ENCODE measurements around the gene CACNG1. TPM values are rescaled to one million over a fixed set of nuclear protein-coding genes. Genes with fewer than 3 reads are reported as not detected.

Gene CACNG1
- total RNA-seq, 1 experiment from 2014 or later = not detected

- BruUV-seq (replicated peaks) = no TSS peak
- H3K4me1 ChIP-seq (ENCODE audit: insufficient read depth, low read length, poor library complexity, severe bottlenecking) = no peaks in the 10 kb centered on the region
- H3K36me3 ChIP-seq (ENCODE audit: insufficient read depth, low read length, poor library complexity, severe bottlenecking) = no peaks in the 10 kb centered on the region
- H3K4me3 ChIP-seq (ENCODE audit: low read depth, low read length, poor library complexity, severe bottlenecking) = no peak overlapping the region
- ChIA-PET POLR2A (ENCODE audit: low non-redundant PET) (no interaction called here), CTCF (interaction anchor here (0.5 kb wide), 1 partner anchor 265 kb away, joined by 4 read pairs; no protein-coding TSS in a partner anchor)
- H3K27ac ChIP-seq (ENCODE audit: low read depth, low read length, poor library complexity, severe bottlenecking) = no peak overlapping the region
- H3K27me3 ChIP-seq (replicated peaks; ENCODE audit: insufficient read depth, low read depth, low read length, poor library complexity) = no peaks in the 10 kb centered on the region
- TF ChIP-seq CTCF (conservative IDR thresholded peaks at IDR 0.05; ENCODE audit: low read depth, low read length) = no peak
- TF ChIP-seq EZH2 (IDR thresholded peaks at IDR 0.05; ENCODE audit: borderline replicate concordance, low read depth, low read length, poor library complexity, severe bottlenecking) = no peak
- H3K9me3 ChIP-seq (ENCODE audit: low read depth, low read length, poor library complexity, severe bottlenecking) = no peaks in the 10 kb centered on the region
- intact Hi-C loops (cut with micrococcal nuclease; ENCODE audit: unreplicated experiment) = no loop called here
- DNase-seq (ENCODE audit: low spot score) = no peak
Measured at GRCh38 chr17:67032382-67032781, 12.0 kb upstream of the CACNG1 start.

- CTCF ChIA-PET = no interaction called here
- H3K27ac ChIP-seq (ENCODE audit: low read depth, low read length, poor library complexity, severe bottlenecking) = no peak overlapping the region
- DNase-seq (ENCODE audit: low spot score) = no peak
- H3K36me3 ChIP-seq (ENCODE audit: insufficient read depth, low read length, poor library complexity, severe bottlenecking) = no peaks in the 10 kb centered on the region
- no peak overlapping the region for H3K4me3 ChIP-seq (ENCODE audit: low read depth, low read length, poor library complexity, severe bottlenecking)
- TF ChIP-seq EZH2 (IDR thresholded peaks at IDR 0.05; ENCODE audit: borderline replicate concordance, low read depth, low read length, poor library complexity, severe bottlenecking) (no peak), CTCF (conservative IDR thresholded peaks at IDR 0.05; ENCODE audit: low read depth, low read length) (no peak)
- intact Hi-C loops (cut with micrococcal nuclease; ENCODE audit: unreplicated experiment) = no loop called here
- H3K27me3 ChIP-seq (replicated peaks; ENCODE audit: insufficient read depth, low read depth, low read length, poor library complexity) = no peaks in the 10 kb centered on the region
- no peaks in the 10 kb centered on the region for H3K9me3 ChIP-seq (ENCODE audit: low read depth, low read length, poor library complexity, severe bottlenecking)
- H3K4me1 ChIP-seq (ENCODE audit: insufficient read depth, low read length, poor library complexity, severe bottlenecking) = no peaks in the 10 kb centered on the region
- POLR2A ChIA-PET (ENCODE audit: low non-redundant PET) = no interaction called here
- no TSS peak for BruUV-seq (replicated peaks)
Measured at GRCh38 chr17:67032985-67033384, 11.4 kb upstream of the CACNG1 start.

GRCh38 chr17:67033613-67034012, 10.7 kb upstream of the CACNG1 start:
- no peaks in the 10 kb centered on the region for H3K36me3 ChIP-seq (ENCODE audit: insufficient read depth, low read length, poor library complexity, severe bottlenecking)
- DNase-seq (ENCODE audit: low spot score) = no peak
- POLR2A ChIA-PET (ENCODE audit: low non-redundant PET) = no interaction called here
- intact Hi-C loops (cut with micrococcal nuclease; ENCODE audit: unreplicated experiment) = no loop called here
- no peak overlapping the region for H3K4me3 ChIP-seq (ENCODE audit: low read depth, low read length, poor library complexity, severe bottlenecking)
- no peak for TF ChIP-seq EZH2 (IDR thresholded peaks at IDR 0.05; ENCODE audit: borderline replicate concordance, low read depth, low read length, poor library complexity, severe bottlenecking)
- TF ChIP-seq CTCF (conservative IDR thresholded peaks at IDR 0.05; ENCODE audit: low read depth, low read length) = no peak
- H3K4me1 ChIP-seq (ENCODE audit: insufficient read depth, low read length, poor library complexity, severe bottlenecking) = no peaks in the 10 kb centered on the region
- BruUV-seq (replicated peaks) = no TSS peak
- no peak overlapping the region for H3K27ac ChIP-seq (ENCODE audit: low read depth, low read length, poor library complexity, severe bottlenecking)
- CTCF ChIA-PET = no interaction called here
- no peaks in the 10 kb centered on the region for H3K27me3 ChIP-seq (replicated peaks; ENCODE audit: insufficient read depth, low read depth, low read length, poor library complexity)
- no peaks in the 10 kb centered on the region for H3K9me3 ChIP-seq (ENCODE audit: low read depth, low read length, poor library complexity, severe bottlenecking)
